CD14-positive monocyte (primary cell): Measurements from ENCODE around the gene CAMTA1. TPM values are rescaled to one million over a fixed set of nuclear protein-coding genes. Genes with fewer than 3 reads are reported as not detected.

Source experiments
- DNase-seq, 3 donors: peaks; one replicate each; pipeline ENCODE4 v3.0.0-alpha.2; 2011 to 2022
- H2AFZ ChIP-seq: 2 replicates; pipeline ENCODE4 v1.6.0; 2012; ENCODE audit warnings: mild to moderate bottlenecking, low read depth, low read length, inconsistent platforms; ENCODE audit not compliant: insufficient read depth, poor library complexity, severe bottlenecking
- H3K27ac ChIP-seq, 2 donors: 1 replicate in 1 of 2; 2 replicates in 1 of 2; pipeline ENCODE4 v1.5.1; 2012 to 2013; ENCODE audit warnings: low read length in 2 of 2, control low read depth in 1 of 2, inconsistent platforms in 1 of 2, low read depth in 1 of 2, mild to moderate bottlenecking in 1 of 2
- H3K27me3 ChIP-seq, 2 donors: one replicate each; pipeline versions ENCODE4 v1.6.0 to v1.6.1; 2011 to 2013; ENCODE audit warnings: low read length in 2 of 2; ENCODE audit not compliant: control insufficient read depth in 2 of 2, insufficient read depth in 2 of 2
- H3K36me3 ChIP-seq, 2 donors: replicated peaks in 1 of 2; 1 replicate in 1 of 2; 2 replicates in 1 of 2; pipeline versions ENCODE4 v1.5.1 to v1.6.1; 2012 to 2013; ENCODE audit warnings: low read length in 2 of 2, control low read depth in 1 of 2, inconsistent platforms in 1 of 2, mild to moderate bottlenecking in 1 of 2; ENCODE audit not compliant: insufficient read depth in 2 of 2, control insufficient read depth in 1 of 2
- H3K4me1 ChIP-seq, 2 donors: 1 replicate in 1 of 2; 2 replicates in 1 of 2; pipeline versions ENCODE4 v1.5.1 to v1.6.1; 2012 to 2013; ENCODE audit warnings: low read length in 2 of 2, control low read depth in 1 of 2, inconsistent platforms in 1 of 2, mild to moderate bottlenecking in 1 of 2, moderate library complexity in 1 of 2; ENCODE audit not compliant: insufficient read depth in 2 of 2, control insufficient read depth in 1 of 2
- H3K4me2 ChIP-seq: replicated peaks from 2 replicates; pipeline ENCODE3; 2012; ENCODE audit warnings: low read length, moderate library complexity, mild to moderate bottlenecking; ENCODE audit not compliant: poor library complexity, severe bottlenecking; ENCODE audit errors: extremely low read depth
- H3K4me3 ChIP-seq, 3 experiments: fragments of 200-600 bp in 1 of 3; sonication (generic) in 1 of 3; replicated peaks in 1 of 3; 1 replicate in 2 of 3; 2 replicates in 1 of 3; pipeline ENCODE4 v1.5.1; 2011 to 2013; ENCODE audit warnings: low read length in 3 of 3, mild to moderate bottlenecking in 3 of 3, control low read depth in 2 of 3, low read depth in 2 of 3, inconsistent platforms in 1 of 3, moderate library complexity in 1 of 3
- H3K79me2 ChIP-seq: 2 replicates; pipeline ENCODE4 v1.6.0; 2012; ENCODE audit warnings: mild to moderate bottlenecking, control low read depth, inconsistent platforms, low read length, moderate library complexity; ENCODE audit not compliant: insufficient read depth
- H3K9ac ChIP-seq: 2 replicates; pipeline ENCODE4 v1.6.0; 2017; ENCODE audit warnings: low read length, mild to moderate bottlenecking; ENCODE audit not compliant: insufficient read depth, poor library complexity, severe bottlenecking
- H3K9me3 ChIP-seq, 2 donors: replicated peaks in 1 of 2; 1 replicate in 1 of 2; 2 replicates in 1 of 2; pipeline versions ENCODE4 v1.5.1 to v1.6.1; 2012 to 2013; ENCODE audit warnings: low read length in 2 of 2, control low read depth in 1 of 2; ENCODE audit not compliant: control insufficient read depth in 1 of 2, insufficient read depth in 1 of 2
- H4K20me1 ChIP-seq: 2 replicates; pipeline ENCODE4 v1.6.0; 2012; ENCODE audit warnings: mild to moderate bottlenecking, low read length, control low read depth, moderate library complexity; ENCODE audit not compliant: insufficient read depth
- H3K27ac Mint-ChIP-seq, 7 donors: one replicate each; pipeline ENCODE4 v1.8.0; 2020; ENCODE audit warnings: mild to moderate bottlenecking in 7 of 7, mixed read lengths in 7 of 7, moderate library complexity in 6 of 7, inconsistent platforms in 2 of 7
- H3K27me3 Mint-ChIP-seq, 3 donors: one replicate each; pipeline ENCODE4 v1.8.0; 2021 to 2022; ENCODE audit warnings: low read depth in 3 of 3, mild to moderate bottlenecking in 3 of 3, mixed read lengths in 3 of 3, moderate library complexity in 3 of 3, inconsistent platforms in 1 of 3
- H3K36me3 Mint-ChIP-seq, 2 donors: one replicate each; pipeline ENCODE4 v1.8.0; 2020; ENCODE audit warnings: mixed read lengths in 2 of 2, inconsistent platforms in 1 of 2, mild to moderate bottlenecking in 1 of 2
- H3K4me1 Mint-ChIP-seq: one replicate; pipeline ENCODE4 v1.8.0; 2020; ENCODE audit warnings: mild to moderate bottlenecking, mixed read lengths
- H3K4me3 Mint-ChIP-seq, 2 donors: one replicate each; pipeline ENCODE4 v1.8.0; 2020; ENCODE audit warnings: mild to moderate bottlenecking in 2 of 2, mixed read lengths in 2 of 2, moderate library complexity in 1 of 2
- H3K9me3 Mint-ChIP-seq, 7 donors: one replicate each; pipeline ENCODE4 v1.8.0; 2020 to 2022; ENCODE audit warnings: mixed read lengths in 7 of 7, mild to moderate bottlenecking in 6 of 7, moderate library complexity in 6 of 7, inconsistent platforms in 2 of 7
- WGBS: methylation state at CpG from one replicate; pipeline ENCODE4 v1.1.5; 2013; ENCODE audit warnings: missing lambda C conversion rate; ENCODE audit not compliant: insufficient coverage; 5-methylcytosine and 5-hydroxymethylcytosine counted together
- intact Hi-C, 2 donors: fragments of 100-400 bp; cut with micrococcal nuclease; formaldehyde crosslinking; loops; one replicate each; pipeline versions ENCODE4 v1.15.0 to v1.15.1; 2023
- polyA plus RNA-seq, 3 donors: library from polyadenylated mRNA; depleted of rRNA in 1 of 3; unstranded in 2 of 3; stranded (reverse) in 1 of 3; fragments of 300-500 nt in 2 of 3; fragments of >200 nt in 1 of 3; fragmentation: Illumina TruSeq in 2 of 3; gene quantifications; 1 replicate in 2 of 3; 2 replicates in 1 of 3; pipeline ENCODE4 v1.2.3, GENCODE V29; 2012 to 2021
- TF ChIP-seq, protein P1 (sequence below): fragments of 200-600 bp; IDR thresholded peaks from one replicate; pipeline ENCODE4 v1.8.0; 2022; ENCODE audit warnings: antibody characterized with exemption, mild to moderate bottlenecking

CAMTA1 gene
- polyA plus RNA-seq, 3 donors = 52.0 to 89.6 (median 78.3) TPM

DNA sequence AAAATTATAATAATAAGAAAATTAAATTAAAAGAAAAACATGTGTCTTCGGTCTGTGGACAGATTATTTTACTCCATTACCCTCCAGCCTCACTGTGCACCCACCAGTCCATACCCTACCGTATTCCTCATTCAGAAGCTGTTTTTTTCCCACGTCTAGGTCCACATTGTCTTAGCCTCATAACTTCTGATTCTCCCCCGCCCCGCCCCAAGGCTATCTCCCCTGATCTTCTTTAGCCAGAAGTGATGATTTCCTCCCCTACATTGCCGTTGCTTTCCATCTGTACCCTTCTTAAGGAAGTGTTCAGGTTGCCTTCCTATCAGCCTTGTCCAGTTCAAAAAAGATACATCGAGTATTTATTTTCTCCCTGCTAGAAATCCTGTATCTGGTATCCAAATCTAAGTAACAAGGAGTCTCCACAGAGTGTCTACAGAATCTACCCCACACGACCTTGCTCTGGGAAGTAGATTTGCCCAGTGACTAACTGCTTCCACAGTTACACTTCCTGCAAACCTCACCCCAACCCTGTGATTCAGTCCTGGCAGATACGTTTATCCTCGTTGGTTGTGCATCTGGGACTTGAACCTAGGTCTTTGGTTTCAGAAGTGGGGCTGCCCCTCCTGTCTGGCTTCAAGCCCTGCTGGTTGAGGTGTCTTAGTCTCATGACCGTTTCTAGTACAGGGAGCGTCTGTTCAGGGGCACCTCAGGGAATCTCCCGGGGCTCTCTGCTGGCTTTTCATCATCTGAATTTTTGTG lies 470.2 kb downstream of the CAMTA1 start:
- Histone ChIP-seq H4K20me1 (no peaks in the 10 kb centered on the region), H3K4me1 (no peaks in the 10 kb centered on the region), H3K9me3 (no peaks in the 10 kb centered on the region), H3K36me3 (no peaks in the 10 kb centered on the region), H2AFZ (no peak overlapping the region), H3K4me2 (no peak overlapping the region), H3K27ac (no peak overlapping the region), H3K27me3 (no peaks in the 10 kb centered on the region), H3K9ac (no peak overlapping the region), H3K4me3 (no peak overlapping the region), H3K79me2 (no peaks in the 10 kb centered on the region)
- DNase-seq = no peak
- Mint-ChIP-seq H3K36me3 (no peaks in the 10 kb centered on the region), H3K4me1 (no peaks in the 10 kb centered on the region), H3K27ac (no peak overlapping the region), H3K4me3 (no peak overlapping the region), H3K9me3 (no peaks in the 10 kb centered on the region), H3K27me3 (peaks cover 7 to 13% (median 9%) of the 10 kb centered on the region in 3 donors)
- TF ChIP-seq, protein P1, sequence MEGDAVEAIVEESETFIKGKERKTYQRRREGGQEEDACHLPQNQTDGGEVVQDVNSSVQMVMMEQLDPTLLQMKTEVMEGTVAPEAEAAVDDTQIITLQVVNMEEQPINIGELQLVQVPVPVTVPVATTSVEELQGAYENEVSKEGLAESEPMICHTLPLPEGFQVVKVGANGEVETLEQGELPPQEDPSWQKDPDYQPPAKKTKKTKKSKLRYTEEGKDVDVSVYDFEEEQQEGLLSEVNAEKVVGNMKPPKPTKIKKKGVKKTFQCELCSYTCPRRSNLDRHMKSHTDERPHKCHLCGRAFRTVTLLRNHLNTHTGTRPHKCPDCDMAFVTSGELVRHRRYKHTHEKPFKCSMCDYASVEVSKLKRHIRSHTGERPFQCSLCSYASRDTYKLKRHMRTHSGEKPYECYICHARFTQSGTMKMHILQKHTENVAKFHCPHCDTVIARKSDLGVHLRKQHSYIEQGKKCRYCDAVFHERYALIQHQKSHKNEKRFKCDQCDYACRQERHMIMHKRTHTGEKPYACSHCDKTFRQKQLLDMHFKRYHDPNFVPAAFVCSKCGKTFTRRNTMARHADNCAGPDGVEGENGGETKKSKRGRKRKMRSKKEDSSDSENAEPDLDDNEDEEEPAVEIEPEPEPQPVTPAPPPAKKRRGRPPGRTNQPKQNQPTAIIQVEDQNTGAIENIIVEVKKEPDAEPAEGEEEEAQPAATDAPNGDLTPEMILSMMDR = no peak
- intact Hi-C loops = no loop called here
- WGBS = 88% methylated on average over 9 of the region's 13 CpGs

DNA sequence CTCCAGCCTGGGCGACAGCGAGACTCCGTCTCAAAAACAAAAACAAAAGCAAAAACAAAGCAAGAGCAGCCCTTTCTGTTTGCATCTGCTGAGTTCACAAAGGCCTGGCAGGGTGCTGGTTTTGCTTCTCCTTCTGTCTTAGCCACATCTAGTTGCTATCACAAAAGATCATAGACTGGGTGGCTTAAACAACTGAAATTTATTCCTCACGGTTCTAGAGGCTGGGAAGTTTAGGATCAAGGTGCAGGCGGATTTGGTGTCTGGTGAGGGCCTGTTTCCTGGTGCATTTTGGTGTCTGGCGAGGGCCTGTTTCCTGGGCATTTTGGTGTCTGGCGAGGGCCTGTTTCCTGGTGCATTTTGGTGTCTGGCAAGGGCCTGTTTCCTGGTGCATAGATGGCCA lies 471.3 kb downstream of the CAMTA1 start:
- Mint-ChIP-seq H3K27me3 (peaks cover 6 to 11% (median 7%) of the 10 kb centered on the region in 3 donors), H3K9me3 (no peaks in the 10 kb centered on the region), H3K4me1 (no peaks in the 10 kb centered on the region)

More for the DNA sequence above, 471.3 kb downstream of the CAMTA1 start:
- DNase-seq = no peak
- H2AFZ ChIP-seq = no peak overlapping the region
- no peak overlapping the region for H3K27ac ChIP-seq
- 90% methylated on average over 7 of the region's 7 CpGs for WGBS
- no peaks in the 10 kb centered on the region for H4K20me1 ChIP-seq
- Mint-ChIP-seq H3K4me3 (no peak overlapping the region), H3K36me3 (no peaks in the 10 kb centered on the region), H3K27ac (no peak overlapping the region)
- intact Hi-C loops = no loop called here
- H3K4me1 ChIP-seq = no peaks in the 10 kb centered on the region
- TF ChIP-seq, protein P1 = no peak
- no peak overlapping the region for H3K4me2 ChIP-seq
- no peak overlapping the region for H3K4me3 ChIP-seq
- H3K9ac ChIP-seq = no peak overlapping the region
- H3K79me2 ChIP-seq = no peaks in the 10 kb centered on the region
- H3K9me3 ChIP-seq = no peaks in the 10 kb centered on the region
- no peaks in the 10 kb centered on the region for H3K27me3 ChIP-seq
- no peaks in the 10 kb centered on the region for H3K36me3 ChIP-seq
